Rectal smooth muscle tissue (tissue), 1 donor: ENCODE data around the gene PDGFD.

Source experiments
- H3K27ac ChIP-seq: one replicate; pipeline ENCODE4 v1.7.0; 2013; ENCODE audit warnings: low read depth, low read length, inconsistent platforms
- H3K27me3 ChIP-seq: one replicate; pipeline ENCODE4 v1.7.0; 2013; ENCODE audit warnings: low read length; ENCODE audit not compliant: control insufficient read depth, insufficient read depth
- H3K36me3 ChIP-seq: one replicate; pipeline ENCODE4 v1.7.0; 2013; ENCODE audit warnings: low read length; ENCODE audit not compliant: control insufficient read depth, insufficient read depth
- H3K4me1 ChIP-seq: one replicate; pipeline ENCODE4 v1.7.0; 2013; ENCODE audit warnings: low read length; ENCODE audit not compliant: control insufficient read depth, insufficient read depth
- H3K4me3 ChIP-seq: one replicate; pipeline ENCODE4 v1.7.0; 2013; ENCODE audit warnings: low read length
- H3K9ac ChIP-seq: one replicate; pipeline ENCODE4 v1.7.0; 2013; ENCODE audit warnings: low read length

PDGFD gene

DNA sequence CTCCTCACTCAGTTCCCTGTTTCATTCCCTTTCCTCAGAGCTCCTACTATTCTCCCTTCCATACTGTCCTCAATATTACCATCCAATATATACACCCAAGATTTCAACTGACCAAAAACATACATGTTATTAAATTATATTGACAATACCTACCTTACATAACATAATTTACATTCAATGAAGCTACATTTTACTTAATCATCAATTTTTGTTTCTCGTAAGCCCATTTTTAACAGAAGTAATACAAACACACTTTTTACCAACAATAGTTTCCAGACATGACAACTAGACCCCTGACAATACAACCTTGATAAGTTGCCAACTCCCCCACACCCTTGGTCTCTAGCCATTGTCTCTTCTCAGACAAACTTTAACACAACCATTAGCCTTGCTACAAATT, 273.3 kb downstream of the PDGFD start:
- Histone ChIP-seq H3K27me3 (no peaks in the 10 kb centered on the region), H3K9ac (no peak overlapping the region), H3K27ac (no peak overlapping the region), H3K36me3 (no peaks in the 10 kb centered on the region), H3K4me3 (no peak overlapping the region), H3K4me1 (no peaks in the 10 kb centered on the region)

DNA sequence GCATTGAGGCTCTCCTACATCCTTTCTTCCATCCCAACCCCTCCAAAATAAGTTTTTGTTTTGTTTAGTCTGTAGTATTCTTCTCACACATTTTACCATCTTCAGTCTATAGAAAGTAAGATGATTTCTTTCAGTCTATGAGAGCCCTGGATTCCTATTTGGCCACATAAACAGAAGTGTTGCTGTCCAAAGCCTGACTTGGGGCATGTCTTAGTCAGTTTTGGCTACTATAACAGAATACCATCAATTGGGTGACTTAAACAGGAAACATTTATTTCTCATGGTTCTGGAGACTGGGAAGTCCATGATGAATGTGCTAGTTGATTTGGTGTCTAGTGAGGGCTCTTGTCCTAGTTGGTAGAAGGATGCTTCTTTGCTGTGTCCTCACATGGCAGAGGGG, 274.3 kb downstream of the PDGFD start:
- H3K4me1 ChIP-seq, result no peaks in the 10 kb centered on the region
- H3K27ac ChIP-seq, result no peak overlapping the region
- no peaks in the 10 kb centered on the region for H3K27me3 ChIP-seq
- no peak overlapping the region for H3K9ac ChIP-seq
- H3K36me3 ChIP-seq, result no peaks in the 10 kb centered on the region
- H3K4me3 ChIP-seq, result no peak overlapping the region

DNA sequence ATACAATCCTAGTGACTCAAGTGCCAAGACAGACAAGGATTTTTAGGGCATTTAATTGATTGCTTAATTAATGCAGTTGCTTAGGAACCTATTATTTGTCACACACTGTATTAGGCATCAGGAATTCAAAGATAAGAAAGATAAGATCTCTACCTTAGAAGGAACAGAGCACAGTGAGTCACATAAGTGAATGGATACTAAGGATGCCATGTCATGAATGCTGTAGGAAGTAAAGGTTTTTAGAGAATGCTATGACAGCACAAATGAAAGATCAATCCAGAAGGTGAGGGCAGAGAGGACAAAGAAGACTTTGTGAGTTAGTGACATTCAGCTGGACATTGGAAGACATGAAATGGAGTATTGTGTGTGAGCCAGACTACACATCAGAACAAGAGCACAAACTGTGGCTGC, 275.4 kb downstream of the PDGFD start:
- Histone ChIP-seq H3K9ac (no peak overlapping the region), H3K4me3 (no peak overlapping the region), H3K36me3 (no peaks in the 10 kb centered on the region), H3K27ac (no peak overlapping the region), H3K4me1 (no peaks in the 10 kb centered on the region), H3K27me3 (no peaks in the 10 kb centered on the region)

DNA sequence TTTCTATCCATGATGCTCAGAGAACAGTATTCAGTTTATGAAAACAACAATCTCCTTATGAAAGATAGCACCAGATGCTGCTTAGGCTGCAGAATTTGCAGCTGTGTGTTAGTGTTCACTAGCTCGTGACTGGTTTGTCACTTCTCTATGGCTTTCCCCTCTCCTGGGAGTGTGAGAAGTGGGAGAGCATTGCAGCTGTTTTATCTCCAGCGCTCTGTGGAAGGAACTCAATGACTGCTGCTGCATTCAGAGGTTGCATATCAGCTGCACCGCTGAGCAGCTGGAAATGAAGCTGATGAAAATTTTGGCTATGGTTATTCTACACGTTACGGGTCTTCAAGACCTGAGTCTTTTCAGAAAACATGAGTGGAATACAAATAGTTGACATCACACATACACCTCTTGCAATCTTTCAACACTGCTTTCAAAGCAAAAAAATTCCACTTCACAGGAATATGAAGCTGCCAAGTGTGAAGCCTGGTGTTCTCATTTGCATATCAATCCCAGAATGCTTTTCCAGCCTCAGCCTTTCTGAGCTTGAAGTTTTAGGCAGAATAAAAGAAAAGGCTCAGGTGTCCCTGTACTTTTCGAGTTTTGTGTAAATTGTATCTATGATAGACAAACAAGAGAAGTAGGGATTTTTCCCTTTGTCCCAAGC, 276.8 kb downstream of the PDGFD start:
- Histone ChIP-seq H3K9ac (no peak overlapping the region), H3K4me3 (no peak overlapping the region), H3K36me3 (no peaks in the 10 kb centered on the region), H3K27ac (no peak overlapping the region), H3K27me3 (no peaks in the 10 kb centered on the region), H3K4me1 (no peaks in the 10 kb centered on the region)

DNA sequence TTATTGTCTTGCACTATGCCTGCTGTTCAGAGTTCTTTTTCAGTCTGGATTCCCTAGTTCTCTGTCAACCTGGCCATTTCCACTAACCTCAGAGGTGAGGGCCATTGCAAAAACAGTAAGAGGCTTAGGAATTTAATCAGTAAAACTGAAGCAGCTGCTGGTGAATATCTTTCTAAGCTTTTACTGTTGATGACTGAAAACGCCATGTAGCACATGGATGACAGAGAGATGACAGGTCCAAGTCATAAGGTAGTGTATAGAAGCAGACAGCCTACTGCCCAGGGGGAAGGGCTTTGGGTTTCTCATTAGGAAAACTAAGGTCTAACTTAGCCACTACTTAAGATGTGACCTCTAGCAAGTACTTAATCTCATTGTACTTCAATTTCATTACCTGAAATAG, 280.1 kb downstream of the PDGFD start:
- Histone ChIP-seq H3K4me3 (no peak overlapping the region), H3K27ac (no peak overlapping the region), H3K36me3 (no peaks in the 10 kb centered on the region), H3K4me1 (no peaks in the 10 kb centered on the region), H3K9ac (no peak overlapping the region), H3K27me3 (no peaks in the 10 kb centered on the region)

DNA sequence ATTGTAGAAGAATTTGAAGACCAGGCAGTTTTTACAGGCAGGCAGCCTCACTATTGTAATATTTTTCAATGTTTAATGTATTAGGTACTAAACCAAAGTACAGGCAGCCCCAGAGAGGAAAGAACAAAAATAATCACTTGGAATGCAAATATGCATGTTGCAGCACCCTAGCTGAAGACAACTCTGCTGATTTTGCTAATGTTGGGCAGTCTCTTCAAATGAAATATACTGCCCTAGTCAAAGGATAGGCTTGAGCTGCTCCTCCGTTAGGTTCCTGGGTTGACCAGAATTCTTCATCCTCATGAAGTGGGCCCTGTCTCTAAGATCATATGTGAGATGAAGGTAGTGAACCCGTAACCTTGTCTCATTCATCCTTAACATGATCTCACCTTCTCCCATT, 280.7 kb downstream of the PDGFD start:
- Histone ChIP-seq H3K4me1 (no peaks in the 10 kb centered on the region), H3K36me3 (no peaks in the 10 kb centered on the region), H3K27ac (no peak overlapping the region), H3K9ac (no peak overlapping the region), H3K4me3 (no peak overlapping the region), H3K27me3 (no peaks in the 10 kb centered on the region)

DNA sequence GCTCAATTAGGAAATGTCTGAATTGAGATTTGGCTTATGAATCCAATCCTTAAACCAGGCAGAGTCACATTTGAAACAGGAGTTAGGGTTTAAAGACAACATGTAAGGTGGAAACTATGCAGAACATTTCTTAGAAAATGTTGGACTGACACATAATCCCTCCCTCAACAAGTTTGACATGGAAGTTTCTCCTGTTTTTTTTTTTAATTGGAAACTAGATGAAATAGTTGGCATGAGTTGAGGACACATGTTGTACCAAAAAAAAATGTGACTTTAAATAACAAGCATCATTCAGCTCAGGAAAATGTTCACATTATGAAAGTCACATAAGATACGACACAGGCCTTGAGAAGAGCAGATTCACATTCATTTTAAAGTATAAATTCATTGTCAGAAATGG, 282.4 kb downstream of the PDGFD start:
- Histone ChIP-seq H3K27me3 (no peaks in the 10 kb centered on the region), H3K4me1 (no peaks in the 10 kb centered on the region), H3K36me3 (no peaks in the 10 kb centered on the region), H3K9ac (no peak overlapping the region), H3K4me3 (no peak overlapping the region), H3K27ac (no peak overlapping the region)

DNA sequence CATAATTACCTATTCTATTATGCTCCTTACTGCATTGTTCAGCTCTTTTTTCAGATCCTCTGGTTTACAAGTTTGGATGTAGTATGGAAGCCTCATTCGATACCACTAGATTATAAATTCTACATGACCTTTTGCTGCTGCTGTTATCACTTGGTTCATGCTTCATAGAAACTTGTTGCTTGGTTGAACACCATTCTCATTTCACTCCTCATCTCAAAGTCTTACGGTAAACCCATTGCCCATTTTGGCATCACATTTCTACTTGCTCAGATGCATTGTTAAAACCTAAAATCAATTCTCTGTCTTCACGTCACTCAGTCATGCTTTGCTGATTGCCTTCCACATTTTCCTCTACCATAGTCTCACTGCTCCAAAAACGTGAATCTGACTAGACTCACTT, 283.0 kb downstream of the PDGFD start:
- H3K4me3 ChIP-seq, result no peak overlapping the region
- no peaks in the 10 kb centered on the region for H3K4me1 ChIP-seq
- H3K36me3 ChIP-seq, result no peaks in the 10 kb centered on the region
- H3K9ac ChIP-seq, result no peak overlapping the region
- H3K27me3 ChIP-seq, result no peaks in the 10 kb centered on the region
- no peak overlapping the region for H3K27ac ChIP-seq

DNA sequence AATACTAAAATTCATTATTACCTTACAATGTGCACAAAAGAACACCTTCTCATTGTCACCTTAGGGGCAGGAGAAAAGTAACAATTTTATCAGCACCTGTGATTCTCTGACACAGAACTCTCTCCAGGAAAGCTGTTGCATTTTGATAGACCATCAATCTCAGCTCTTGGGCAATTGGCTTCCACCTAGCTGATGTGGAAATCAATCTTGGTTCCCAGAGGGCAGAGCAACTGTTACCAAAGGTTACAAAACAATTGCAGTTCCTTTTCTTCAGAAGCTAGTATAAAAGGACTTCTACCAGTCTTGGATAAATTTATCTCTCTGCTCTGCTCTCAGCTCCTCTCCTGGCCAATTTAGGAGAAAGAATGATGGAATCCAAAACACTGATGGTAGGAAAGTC, 285.3 kb downstream of the PDGFD start:
- Histone ChIP-seq H3K4me3 (no peak overlapping the region), H3K27ac (no peak overlapping the region), H3K27me3 (no peaks in the 10 kb centered on the region), H3K4me1 (no peaks in the 10 kb centered on the region), H3K9ac (no peak overlapping the region), H3K36me3 (no peaks in the 10 kb centered on the region)

DNA sequence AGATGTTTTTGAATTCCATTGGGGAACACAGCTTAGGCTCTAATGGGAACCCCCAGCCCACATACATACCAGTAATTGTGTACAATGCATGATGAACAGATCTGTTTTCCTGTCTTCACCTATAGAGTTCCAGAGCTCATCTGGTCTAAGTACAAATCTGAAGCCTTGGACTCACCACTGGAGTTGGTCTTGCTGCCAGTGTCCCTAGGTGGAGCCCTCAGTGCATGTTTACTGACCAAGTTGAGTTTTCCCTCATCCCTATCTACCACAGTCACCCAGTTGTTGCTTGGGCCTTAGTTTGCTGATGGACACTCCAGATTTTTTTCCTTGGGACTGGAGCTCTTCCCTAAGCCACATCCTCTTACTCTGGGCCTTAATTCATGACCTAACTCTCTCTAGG, 286.7 kb downstream of the PDGFD start:
- Histone ChIP-seq H3K27ac (no peak overlapping the region), H3K4me1 (no peaks in the 10 kb centered on the region), H3K27me3 (no peaks in the 10 kb centered on the region), H3K4me3 (no peak overlapping the region), H3K36me3 (no peaks in the 10 kb centered on the region), H3K9ac (no peak overlapping the region)

DNA sequence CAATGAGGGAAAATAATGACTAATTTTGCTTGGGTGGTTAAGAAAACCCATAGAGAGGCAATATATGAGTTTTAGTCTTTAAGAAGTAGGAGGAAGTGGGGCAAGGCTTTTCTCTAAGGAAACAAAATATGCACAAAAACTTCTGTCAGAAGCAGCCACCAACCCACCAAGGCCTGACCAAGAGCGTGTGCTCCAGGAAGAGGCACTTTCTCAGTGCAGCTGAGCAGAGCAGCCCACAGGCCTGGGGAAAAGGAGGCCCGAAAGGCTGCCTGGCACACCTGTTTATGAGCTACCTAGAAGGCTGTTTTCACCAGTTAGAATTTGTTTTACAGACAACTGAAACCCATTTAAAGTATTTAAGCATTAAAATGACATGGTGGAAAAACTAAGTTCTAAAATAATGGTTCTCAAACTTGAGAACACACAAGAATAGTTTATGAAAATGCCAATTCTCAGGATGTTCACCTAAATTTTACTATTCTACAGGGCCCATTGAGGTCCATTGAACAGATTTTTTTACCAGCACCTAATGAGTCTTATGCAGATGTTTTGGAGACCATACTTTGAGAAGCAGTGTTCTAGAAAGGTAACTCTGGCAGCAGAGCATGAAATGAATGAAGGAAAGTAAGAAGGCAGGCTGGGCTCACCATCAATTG, 288.0 kb downstream of the PDGFD start:
- H3K36me3 ChIP-seq, result no peaks in the 10 kb centered on the region
- no peak overlapping the region for H3K27ac ChIP-seq

DNA sequence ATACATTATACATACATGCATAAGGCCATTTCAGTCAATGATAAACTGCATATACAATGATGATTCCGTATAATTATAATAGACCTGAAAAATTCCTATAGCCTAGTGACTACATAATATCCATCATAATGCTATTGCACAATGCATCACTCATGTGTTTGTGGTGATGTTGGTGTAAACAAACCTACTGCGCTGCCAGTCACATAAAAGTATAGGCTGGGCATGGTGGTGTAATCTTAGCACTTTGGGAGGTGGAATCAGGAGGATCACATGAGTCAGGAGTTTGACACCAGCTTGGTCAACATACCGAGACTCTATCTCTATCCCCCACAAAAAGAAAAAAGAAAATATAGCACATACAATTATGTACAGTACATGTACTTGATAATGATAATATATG, 291.2 kb downstream of the PDGFD start:
- H3K4me1 ChIP-seq, result no peaks in the 10 kb centered on the region
- no peak overlapping the region for H3K4me3 ChIP-seq
- no peak overlapping the region for H3K27ac ChIP-seq
- H3K36me3 ChIP-seq, result no peaks in the 10 kb centered on the region
- no peaks in the 10 kb centered on the region for H3K27me3 ChIP-seq
- no peak overlapping the region for H3K9ac ChIP-seq

More for the DNA sequence above, 288.0 kb downstream of the PDGFD start:
- Histone ChIP-seq H3K4me1 (no peaks in the 10 kb centered on the region), H3K27me3 (no peaks in the 10 kb centered on the region), H3K9ac (no peak overlapping the region), H3K4me3 (no peak overlapping the region)

DNA sequence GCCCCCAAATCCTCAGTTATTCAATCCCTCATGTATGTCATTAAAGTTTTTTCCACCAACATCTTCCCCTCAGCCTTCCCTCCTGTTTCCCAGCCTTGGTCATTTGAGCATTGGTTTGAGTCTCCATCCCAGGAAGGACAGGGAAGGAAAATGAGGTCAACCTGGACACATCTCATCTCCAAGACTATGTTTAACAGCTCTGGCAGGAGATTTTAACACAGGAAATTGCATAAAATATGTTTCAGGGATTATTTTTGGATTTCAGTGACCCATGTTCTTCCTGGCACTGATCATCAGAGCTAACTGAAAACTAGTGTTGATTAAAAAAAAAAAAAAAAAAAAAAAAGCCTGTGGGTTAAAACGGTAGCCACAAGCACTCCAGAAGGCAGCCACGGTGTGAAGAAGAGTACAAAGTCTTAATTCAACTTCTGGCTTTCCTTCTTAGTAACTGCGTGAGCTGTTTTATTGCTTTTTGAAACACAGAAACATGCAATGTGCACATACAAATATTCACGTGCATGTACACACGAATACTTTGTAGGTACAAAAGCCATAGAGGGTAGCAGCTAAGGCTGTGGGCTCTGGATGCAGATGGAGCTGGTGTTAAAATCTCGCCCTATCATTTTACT, 291.9 kb downstream of the PDGFD start:
- Histone ChIP-seq H3K27me3 (no peaks in the 10 kb centered on the region), H3K9ac (no peak overlapping the region), H3K4me3 (no peak overlapping the region)

More for the DNA sequence above, 291.9 kb downstream of the PDGFD start:
- Histone ChIP-seq H3K4me1 (no peaks in the 10 kb centered on the region), H3K27ac (no peak overlapping the region), H3K36me3 (no peaks in the 10 kb centered on the region)
